ENCODE data around the gene MYCBPAP.

Gene MYCBPAP

GRCh38 chr17:50488880-50489279 is 19.4 kb upstream of the MYCBPAP start:
- no peaks in the 10 kb centered on the region for H3K9me3 Mint-ChIP-seq
- TF ChIP-seq CTCF (IDR thresholded peaks at IDR 0.05), result no peak
- H3K36me3 Mint-ChIP-seq (ENCODE audit: low read depth), result peaks cover 21% of the 10 kb centered on the region
- no peak for DNase-seq
- H3K4me1 Mint-ChIP-seq, result no peaks in the 10 kb centered on the region
- H3K4me3 Mint-ChIP-seq, result no peak overlapping the region
- H3K27ac Mint-ChIP-seq, result no peak overlapping the region
- peaks cover 13% of the 10 kb centered on the region for H3K27me3 Mint-ChIP-seq (ENCODE audit: low read depth, poor library complexity)

DNA sequence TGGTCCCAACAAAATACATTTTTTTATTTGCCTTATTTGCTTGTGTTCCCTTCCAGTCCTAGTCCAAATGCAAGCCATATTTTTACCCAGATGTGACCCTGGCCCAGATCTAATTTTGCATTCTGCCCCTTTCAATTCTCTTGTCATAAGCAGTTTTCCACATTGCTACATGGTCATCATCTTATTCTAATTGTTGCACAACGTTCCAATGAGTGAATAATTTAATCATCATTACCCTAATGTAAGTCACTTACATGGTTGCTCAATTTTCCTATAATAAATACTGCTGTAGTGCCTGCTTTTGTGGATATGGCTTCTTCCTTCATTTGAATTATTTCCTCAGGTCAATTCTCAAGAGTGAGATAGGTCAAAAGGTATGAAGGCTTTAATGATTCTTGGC is 16.7 kb upstream of the MYCBPAP start:
- Mint-ChIP-seq H3K9me3 (no peaks in the 10 kb centered on the region), H3K4me3 (no peak overlapping the region), H3K36me3 (ENCODE audit: low read depth) (no peaks in the 10 kb centered on the region), H3K27ac (no peak overlapping the region), H3K27me3 (ENCODE audit: low read depth, poor library complexity) (peaks cover 6% of the 10 kb centered on the region), H3K4me1 (no peaks in the 10 kb centered on the region)
- no peak for TF ChIP-seq CTCF (IDR thresholded peaks at IDR 0.05)
- no peak for DNase-seq

- no peaks in the 10 kb centered on the region for H3K36me3 Mint-ChIP-seq (ENCODE audit: low read depth)
- H3K27ac Mint-ChIP-seq, result no peak overlapping the region
- TF ChIP-seq CTCF (IDR thresholded peaks at IDR 0.05), result no peak
- H3K9me3 Mint-ChIP-seq, result no peaks in the 10 kb centered on the region
- H3K4me1 Mint-ChIP-seq, result no peaks in the 10 kb centered on the region
- no peak overlapping the region for H3K4me3 Mint-ChIP-seq
- peaks cover 6% of the 10 kb centered on the region for H3K27me3 Mint-ChIP-seq (ENCODE audit: low read depth, poor library complexity)
- DNase-seq, result no peak
These were observed 16.0 kb upstream of the MYCBPAP start for GRCh38 chr17:50492214-50492613.

DNA sequence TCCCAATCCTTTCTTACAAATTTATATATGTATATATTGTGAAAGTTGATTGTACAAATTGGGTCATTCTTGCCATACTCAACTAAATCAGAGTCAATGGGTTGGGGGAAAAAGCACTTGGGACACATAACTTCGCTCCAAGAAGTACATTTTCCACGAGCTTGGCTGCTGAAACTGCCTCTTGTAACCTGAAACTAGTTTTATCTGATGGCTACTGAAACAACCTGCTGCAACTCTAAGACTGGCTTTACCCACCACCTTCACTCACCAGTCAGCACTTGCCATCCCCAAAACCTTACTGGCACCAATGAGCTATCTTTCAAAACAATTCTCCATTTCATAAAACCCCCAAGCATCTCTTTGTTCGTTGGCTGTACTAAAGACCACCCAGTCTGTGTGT is 14.5 kb upstream of the MYCBPAP start:
- Mint-ChIP-seq H3K4me3 (no peak overlapping the region), H3K4me1 (no peaks in the 10 kb centered on the region), H3K27me3 (ENCODE audit: low read depth, poor library complexity) (peaks cover 6% of the 10 kb centered on the region), H3K9me3 (no peaks in the 10 kb centered on the region), H3K27ac (no peak overlapping the region), H3K36me3 (ENCODE audit: low read depth) (no peaks in the 10 kb centered on the region)
- no peak for DNase-seq
- TF ChIP-seq CTCF (IDR thresholded peaks at IDR 0.05), result no peak

DNA sequence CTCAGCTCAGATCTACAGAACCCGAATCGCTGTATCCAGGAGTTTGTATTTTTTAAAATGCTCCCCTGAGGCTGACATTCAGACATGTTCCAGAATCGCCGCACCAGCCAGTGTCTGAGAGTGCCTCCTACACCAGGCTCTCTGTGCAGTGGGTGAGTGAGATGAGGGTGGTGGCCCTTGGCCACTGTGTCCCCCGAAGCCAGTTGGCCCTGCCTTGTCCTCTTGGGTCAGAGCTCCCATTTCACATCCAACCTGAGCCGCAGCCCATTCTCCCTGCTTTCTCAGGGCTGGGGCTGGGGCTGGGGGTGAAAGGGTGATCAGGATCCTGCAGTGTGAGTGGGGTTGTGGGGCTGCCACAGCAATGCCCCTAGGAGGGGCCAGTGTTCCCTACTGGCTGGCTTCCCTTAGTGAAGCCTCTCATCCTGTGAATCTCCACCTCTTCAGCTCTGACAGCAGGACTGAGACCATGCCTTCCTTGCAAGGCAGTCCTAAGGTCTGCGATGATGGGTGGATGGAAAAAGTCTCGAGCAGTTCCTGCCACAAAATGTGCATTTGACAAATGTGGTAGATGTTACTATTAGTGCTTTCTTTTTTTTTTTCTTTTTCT is 12.9 kb upstream of the MYCBPAP start:
- H3K36me3 Mint-ChIP-seq (ENCODE audit: low read depth), result no peaks in the 10 kb centered on the region

More for the DNA sequence above, 12.9 kb upstream of the MYCBPAP start:
- no peak for DNase-seq
- Mint-ChIP-seq H3K27ac (no peak overlapping the region), H3K4me1 (no peaks in the 10 kb centered on the region), H3K9me3 (no peaks in the 10 kb centered on the region), H3K4me3 (no peak overlapping the region), H3K27me3 (ENCODE audit: low read depth, poor library complexity) (peaks cover 3% of the 10 kb centered on the region)
- TF ChIP-seq CTCF (IDR thresholded peaks at IDR 0.05), result no peak
